ENCODE data around the gene OR4K14.
"Not testable (repeated sequence)": the region's sequence is repeated elsewhere in the genome, so short reads cannot be mapped to it uniquely, and the experiment has no call there.

OR4K14 gene, protein sequence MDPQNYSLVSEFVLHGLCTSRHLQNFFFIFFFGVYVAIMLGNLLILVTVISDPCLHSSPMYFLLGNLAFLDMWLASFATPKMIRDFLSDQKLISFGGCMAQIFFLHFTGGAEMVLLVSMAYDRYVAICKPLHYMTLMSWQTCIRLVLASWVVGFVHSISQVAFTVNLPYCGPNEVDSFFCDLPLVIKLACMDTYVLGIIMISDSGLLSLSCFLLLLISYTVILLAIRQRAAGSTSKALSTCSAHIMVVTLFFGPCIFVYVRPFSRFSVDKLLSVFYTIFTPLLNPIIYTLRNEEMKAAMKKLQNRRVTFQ

DNA sequence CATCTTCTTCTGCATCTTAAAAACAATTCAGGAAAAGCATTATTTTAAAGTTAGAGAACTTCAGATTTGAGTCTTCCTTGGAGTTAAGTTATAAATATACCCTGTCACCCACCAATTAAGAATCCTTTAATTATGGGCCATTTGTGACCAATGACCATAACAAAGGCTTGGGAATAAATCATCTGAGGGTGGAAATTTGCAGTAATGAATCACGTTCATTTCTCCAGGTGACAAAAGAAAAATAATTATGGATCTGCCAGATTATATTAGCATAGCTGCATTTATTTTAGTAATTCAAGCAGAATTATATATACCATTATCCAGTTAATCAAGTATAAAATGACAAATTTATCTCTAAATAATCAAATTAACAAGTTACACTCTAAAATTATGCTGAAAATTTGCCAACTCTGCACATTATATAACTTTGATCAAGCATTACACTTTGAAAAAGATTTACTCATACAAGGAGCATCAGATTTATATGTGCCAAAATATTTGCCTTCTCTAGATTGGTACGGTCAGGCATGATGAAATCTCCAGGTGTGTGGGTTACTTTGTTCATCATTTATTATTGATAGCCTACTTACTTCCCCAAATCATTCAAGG, at the start of gene OR4K14:
Gene OR4K14 (minus strand): TSS at position 51 of the 609 bp plus-strand sequence. CDS start 4,114 bp downstream, outside the sequence.
- DNase-seq (ENCODE audit: low spot score), result no peak

DNA sequence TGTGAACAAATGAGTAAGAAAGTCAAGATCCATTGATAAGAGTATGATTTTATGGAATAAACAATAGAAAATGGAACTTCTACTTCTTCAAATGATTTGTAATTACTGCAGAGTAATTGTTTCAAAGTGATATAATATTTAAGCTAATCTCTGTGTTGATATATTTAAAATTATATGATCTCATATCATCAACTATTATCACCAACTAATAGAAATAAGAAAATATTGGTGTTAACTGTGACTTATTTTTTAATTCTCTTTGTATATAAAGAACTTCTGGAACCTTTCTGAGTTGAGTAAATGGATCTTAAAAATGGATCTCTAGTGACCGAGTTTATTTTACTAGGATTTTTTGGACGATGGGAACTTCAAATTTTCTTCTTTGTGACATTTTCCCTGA, 40.6 kb upstream of the OR4K14 start, which contains the start of gene OR4L1:
Gene OR4L1 (plus strand): TSS at position 301 of the 400 bp plus-strand sequence. CDS start 0 bp downstream, at position 301.
- no peak for DNase-seq (ENCODE audit: low spot score)

DNA sequence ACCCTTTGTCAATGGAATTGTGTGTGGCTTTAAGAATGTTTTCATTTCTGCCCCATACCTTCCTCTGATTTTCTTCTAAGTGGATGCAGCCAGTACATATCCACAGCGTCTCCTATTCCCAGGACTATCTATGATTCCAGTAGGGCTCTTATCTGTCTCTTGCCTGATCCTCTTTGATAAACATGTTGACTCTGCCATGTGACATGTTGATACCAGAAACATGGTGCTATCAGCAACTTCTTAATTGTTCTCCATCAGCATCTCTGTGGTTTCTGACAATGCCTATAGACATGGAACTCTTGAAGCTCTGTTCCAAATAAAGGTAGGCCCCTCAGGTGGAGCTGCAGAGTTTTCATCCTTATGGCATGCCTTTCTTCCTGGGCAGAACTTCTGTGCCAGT, 29.1 kb upstream of the OR4K14 start:
- DNase-seq (ENCODE audit: low spot score), result no peak

DNA sequence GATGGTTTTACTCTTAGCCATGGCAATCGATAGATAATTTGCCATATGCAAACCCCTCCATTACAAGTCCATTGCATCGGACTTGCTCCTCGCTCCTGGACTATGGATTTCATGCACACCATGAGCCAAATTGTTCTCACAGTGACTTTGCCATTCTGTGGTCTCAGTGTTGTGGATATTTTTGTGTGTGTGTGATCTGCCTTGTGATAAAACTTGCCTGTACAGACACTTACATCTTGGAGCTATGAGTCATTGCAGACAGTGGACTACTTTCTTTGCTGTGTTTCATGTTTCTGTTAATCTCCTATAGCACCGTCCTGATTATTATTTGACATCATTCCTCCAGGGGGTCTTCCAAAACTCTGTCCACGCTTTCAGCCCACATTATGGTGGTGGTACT, 25.1 kb upstream of the OR4K14 start:
- no peak for DNase-seq (ENCODE audit: low spot score)

DNA sequence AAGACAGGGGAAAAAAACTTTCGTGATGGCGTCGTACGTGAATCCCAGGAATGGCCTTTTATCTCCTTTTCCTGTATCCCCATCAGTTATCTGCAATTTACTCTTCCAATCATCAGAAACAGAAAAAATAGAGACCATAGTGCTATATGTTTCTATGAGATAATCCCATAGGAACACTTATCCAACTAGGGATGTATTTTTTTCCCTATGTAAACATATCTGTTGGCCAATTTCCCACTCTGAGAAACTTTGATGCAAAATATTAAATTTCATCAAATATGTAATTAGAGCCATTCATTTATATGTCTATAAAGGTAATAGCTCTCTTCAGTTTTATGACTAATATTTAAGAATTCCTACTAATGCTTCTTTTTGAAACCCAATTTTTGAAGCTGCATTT, 16.8 kb upstream of the OR4K14 start, which contains the start of gene OR4K13:
Gene OR4K13 (minus strand): TSS at position 101 of the 400 bp plus-strand sequence. CDS start 1,280 bp downstream, outside the sequence.
- DNase-seq (ENCODE audit: low spot score), result no peak

DNA sequence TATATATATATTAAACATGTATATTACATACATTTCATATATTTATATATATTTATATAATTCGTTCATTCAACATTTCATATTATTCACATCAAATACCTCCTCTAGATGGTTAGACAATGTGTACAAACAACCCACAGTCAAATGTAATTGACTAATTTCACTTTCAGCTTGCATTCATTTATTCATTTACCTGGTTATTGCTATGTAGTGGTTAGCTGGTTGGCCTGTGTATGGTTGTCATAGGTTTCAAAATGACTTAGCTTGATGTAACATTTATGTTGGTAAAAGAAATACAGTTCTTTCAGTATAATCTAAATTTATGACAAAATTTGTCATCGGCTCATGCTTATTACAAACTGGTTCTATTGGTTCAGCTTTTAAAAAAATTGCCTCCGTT, 16.3 kb upstream of the OR4K14 start:
- no peak for DNase-seq (ENCODE audit: low spot score)

DNA sequence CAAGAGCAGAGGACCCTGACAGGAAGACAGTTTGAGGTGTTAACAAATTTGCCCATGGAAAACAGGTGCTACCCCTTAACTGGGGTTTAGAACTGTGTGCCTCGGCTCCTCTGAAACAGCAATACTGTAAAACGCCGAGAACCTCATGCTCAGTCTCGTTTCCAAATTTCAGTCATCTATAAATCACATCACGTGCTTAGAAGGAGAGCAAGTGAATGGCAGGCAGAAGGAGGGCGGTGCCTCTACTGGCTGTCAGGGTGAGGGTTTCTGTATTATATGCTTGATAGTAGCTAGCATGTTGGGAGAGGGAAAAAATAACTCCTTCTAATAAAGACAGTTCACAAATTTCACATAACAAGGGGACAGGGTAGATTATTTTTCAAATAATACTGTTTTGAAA, 12.0 kb upstream of the OR4K14 start:
- no peak for DNase-seq (ENCODE audit: low spot score)

DNA sequence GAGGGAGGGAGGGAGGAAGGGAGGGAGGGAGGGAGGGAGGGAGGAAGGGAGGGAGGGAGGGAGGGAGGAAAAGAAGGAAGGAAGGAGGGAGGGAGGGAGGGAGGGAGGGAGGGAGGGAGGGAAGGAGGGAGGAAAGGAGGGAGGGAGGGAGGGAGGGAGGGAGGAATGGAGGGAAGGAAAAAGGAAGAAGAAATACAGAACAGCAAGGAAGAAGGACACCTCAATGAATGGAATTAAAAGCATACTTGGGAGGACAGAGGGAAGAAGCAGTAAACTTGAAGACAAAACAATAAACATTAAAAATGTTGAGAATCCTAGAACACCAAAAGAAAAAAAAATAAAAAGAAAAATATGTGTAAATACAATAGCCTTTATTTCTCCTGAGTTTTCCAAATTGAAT, 11.0 kb downstream of the OR4K14 start:
- no peak for DNase-seq (ENCODE audit: low spot score)

DNA sequence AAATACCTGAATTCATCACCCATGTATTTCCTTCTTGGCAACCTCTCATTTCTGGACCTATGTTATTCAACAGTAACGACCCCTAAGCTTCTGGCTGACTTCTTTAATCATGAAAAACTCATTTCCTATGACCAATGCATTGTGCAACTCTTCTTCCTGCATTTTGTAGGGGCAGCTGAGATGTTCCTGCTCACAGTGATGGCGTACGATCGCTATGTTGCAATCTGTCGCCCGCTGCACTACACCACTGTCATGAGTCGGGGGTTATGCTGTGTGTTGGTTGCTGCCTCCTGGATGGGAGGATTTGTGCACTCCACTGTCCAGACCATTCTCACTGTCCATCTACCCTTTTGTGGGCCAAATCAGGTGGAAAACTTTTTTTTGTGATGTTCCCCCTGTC, 16.8 kb downstream of the OR4K14 start:
- no peak for DNase-seq (ENCODE audit: low spot score)

DNA sequence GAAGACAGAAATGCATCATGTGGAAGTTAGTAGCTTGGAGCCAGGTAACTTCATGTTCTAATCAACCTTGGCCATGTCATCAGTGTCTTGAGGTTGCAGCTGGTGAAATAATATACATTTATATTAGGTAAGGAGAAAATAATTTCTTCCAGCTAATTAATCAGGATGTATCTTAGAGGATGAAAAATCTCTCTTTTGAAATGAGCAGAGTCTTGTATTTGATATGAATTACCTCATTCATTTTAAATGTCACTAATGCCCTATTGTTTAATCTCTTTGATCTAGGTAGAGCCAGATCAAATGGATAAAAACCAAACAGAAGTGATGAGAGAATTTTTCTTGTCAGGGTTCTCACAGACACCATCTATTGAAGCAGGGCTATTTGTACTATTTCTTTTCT, 17.2 kb downstream of the OR4K14 start, which contains the start of gene OR4Q2:
Gene OR4Q2 (plus strand): TSS at position 301 of the 400 bp plus-strand sequence.
- DNase-seq (ENCODE audit: low spot score), result no peak

DNA sequence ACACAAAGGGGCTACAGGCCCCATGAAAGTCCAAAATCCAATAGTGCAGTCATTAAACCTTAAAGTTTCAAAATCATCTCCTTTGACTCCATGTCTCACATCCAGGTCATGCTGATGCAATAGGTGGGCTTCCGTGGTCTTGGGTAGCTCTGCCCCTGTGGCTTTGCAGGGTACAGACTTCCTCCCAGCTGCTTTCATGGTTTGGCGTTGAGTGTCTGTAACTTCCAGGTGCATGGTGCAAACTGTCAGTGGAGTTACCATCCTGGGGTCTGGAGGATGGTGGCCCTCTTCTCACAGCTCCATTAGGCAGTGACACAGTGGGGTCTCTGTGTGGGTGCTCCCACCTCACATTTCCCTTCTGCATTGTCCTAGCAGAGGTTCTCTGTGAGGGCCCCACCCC, 25.7 kb downstream of the OR4K14 start:
- DNase-seq (ENCODE audit: low spot score), result no peak

DNA sequence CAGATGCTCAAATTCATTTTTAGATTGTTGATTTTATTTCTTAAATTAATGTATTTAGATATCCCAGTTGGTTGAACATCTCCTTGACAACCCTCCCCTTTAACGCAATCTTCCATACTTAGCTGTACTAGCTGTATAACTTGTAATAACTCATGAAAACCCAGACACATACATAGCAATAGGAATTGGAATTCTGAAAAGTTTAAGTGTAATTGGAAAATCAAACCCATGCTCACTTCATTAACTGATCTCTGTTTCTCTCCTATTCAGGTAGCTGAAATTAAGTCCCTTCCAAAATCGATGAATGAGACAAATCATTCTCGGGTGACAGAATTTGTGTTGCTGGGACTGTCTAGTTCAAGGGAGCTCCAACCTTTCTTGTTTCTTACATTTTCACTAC, 43.8 kb downstream of the OR4K14 start, which contains the start of gene OR4K15:
Gene OR4K15 (plus strand): TSS at position 301 of the 400 bp plus-strand sequence. CDS start 0 bp downstream, at position 301.
- no peak for DNase-seq (ENCODE audit: low spot score)

DNA sequence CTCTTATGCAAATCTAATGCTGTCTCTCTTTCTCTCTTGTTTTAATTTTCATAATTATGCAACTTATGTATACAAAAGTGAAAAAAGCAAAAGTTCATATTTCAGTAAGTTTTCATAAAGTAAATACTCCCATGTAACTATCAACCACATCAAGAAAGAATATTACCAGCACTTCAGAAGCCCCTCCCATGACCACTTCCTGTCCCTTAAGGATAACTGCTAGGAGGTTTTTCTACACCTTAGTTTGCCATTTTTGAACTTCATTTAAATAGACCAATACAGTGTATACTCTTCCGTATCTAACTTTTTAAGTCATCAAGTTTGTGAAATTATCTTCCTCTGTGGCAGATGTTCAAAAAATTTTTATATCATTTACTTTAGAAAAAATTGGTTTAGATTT, 44.3 kb downstream of the OR4K14 start:
- no peak for DNase-seq (ENCODE audit: low spot score)

DNA sequence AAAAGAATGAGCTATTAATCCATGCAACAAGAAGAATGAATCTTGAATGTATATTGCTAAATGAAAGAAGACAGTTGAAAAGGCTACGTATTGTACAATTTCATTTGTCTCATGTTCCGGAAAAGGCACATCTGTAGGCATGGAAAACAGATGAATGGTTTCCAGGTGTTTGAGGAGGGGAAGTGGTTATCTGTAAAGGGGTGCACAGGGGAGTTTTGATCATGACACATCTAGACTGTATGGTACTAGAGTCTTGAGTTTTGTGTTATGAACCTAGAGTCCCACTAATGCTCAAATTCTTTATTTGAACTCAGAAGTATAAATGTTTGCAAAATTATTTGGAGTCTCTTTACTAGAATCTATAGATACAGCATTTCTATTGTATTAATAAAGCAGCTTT, 49.4 kb downstream of the OR4K14 start:
- not testable (repeated sequence) for DNase-seq (ENCODE audit: low spot score)
